Embryonic facial prominence (tissue), 1 donor: ENCODE measurements around the gene DCAF12L2.
"Not testable (repeated sequence)": the region's sequence is repeated elsewhere in the genome, so short reads cannot be mapped to it uniquely, and the experiment has no call there.

ENCODE experiments used
- DNase-seq: peaks from one replicate; pipeline ENCODE4 v3.0.0-alpha.2; 2016; ENCODE audit errors: extremely low spot score

DCAF12L2 gene

DNA sequence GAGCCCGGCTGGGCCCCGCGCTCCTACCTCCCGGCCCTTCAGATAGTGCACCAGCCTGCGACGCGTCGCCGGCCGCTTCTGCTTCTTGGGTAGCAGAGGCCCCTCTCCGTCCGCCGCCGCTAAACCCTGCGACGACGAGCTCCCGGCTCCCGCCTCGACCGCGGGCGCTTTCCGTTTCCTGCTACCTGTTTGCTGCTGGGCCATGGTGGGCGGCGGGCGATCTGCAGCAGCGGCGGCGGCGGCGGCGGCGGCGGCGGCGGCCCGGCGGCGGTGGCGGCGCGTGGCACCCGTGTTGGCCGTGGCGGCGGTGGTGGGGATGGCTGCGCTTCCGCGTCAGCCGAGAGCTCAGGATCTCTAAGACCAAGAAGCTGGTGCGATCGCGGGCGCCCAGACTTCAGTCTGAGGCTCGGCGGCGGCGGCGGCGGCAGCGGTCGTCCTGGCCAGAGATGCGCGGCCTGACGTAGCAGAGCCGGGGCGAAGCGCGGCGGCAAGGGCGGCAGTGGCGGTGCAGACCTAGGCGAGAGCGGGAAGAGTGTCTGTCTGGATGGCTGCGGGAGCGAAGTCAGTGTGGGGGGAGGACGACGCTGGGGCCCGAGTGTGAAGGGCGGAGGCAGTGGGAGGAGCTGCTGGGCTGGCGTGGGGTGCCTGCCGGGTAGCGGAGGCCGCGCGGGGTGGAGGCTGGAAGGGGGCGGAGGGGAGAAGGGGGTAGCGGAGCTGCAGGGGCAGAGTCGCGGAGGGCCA lies at the start of gene DCAF12L2:
Gene DCAF12L2, minus strand, starts transcription at position 569 of the 741 bp plus-strand sequence. Its CDS starts 365 bp downstream, at position 204.
- no peak for DNase-seq

DNA sequence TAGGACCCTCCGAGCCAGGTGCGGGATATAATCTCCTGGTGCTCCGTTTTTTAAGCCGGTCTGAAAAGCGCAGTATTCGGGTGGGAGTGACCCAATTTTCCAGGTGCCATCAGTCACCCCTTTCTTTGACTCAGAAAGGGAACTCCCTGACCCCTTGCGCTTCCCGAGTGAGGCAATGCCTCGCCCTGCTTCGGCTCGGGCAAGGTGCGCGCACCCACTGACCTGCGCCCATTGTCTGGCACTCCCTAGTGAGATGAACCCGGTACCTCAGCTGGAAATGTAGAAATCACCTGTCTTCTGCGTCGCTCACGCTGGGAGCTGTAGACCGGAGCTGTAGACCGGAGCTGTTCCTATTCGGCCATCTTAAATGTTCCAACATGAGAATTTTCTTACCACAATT lies 24.8 kb upstream of the DCAF12L2 start:
- not testable (repeated sequence) for DNase-seq

DNA sequence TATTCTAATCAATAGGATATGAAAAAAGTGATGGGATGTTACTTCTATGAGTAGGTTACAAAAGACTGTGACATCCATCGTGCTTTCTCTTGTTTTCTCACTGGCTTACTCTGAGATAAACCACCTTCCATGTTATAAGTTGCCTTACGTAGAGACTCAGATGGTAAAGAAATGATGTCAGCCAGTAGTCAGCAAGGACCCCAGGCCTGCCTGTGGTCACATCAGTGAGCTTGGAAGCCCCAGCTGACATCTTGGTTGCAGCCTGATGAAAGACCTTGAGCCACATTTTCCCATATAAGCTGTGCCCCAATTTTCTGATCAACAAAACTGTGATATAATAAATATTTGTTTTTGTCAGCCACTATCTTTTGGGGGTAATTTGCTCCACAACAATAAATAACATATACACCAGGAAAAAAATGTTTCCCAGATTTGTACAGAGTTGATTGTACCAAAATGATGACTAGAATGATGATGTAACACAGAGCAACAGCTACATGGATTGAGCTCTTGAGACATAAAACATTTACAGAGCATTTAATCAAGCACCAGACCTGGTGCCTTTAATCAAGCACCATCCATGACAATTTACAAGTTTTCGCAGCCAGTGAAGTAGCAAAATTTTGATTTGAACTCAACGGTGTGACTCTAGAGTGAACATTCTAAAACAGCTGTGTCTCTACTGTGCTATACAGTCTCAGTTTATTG lies 11.2 kb upstream of the DCAF12L2 start:
- no peak for DNase-seq

GRCh38 chrX:126170720-126171119 lies 4.6 kb upstream of the DCAF12L2 start:
- no peak for DNase-seq

GRCh38 chrX:126167560-126167959 lies 1.5 kb upstream of the DCAF12L2 start:
- DNase-seq: no peak

DNA sequence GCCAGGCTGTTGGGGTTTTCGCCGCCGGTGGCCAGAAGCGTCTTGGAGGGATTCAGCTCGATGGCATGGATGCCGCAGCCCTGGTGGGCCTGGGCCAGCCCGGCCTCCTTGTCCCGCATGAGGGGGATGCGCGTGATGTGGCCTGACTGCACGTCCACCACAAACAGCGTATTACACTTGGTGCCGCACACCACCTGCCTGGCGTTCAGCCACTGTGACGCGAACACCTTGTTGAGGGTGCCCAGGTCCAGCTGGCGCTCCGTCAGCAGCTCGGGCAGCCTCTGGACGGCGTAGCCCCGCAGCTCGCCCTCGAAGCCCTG lies 728 bp downstream of the DCAF12L2 start:
- no peak for DNase-seq

GRCh38 chrX:126164689-126165400 lies 1.2 kb downstream of the DCAF12L2 start:
- DNase-seq: no peak

DNA sequence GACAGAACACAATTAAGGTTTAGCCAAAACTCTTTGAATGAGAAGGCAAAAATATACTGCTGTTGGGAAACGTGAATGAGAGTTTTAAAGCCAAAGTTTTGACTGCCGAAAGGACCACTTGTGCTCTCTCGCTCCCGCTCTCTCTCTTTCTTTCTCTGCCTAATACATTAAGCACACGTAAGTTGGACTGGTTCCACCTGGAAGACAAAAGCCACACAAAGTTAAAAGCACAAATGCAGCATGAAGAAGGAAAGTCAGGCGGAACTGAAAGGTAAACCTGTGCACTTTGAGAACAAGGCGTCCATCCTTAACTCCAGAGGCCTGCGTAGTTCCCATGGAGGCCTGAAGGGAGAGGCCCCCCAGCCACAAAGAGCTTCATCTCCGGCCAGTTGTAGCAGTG lies 1.9 kb downstream of the DCAF12L2 start:
- no peak for DNase-seq

DNA sequence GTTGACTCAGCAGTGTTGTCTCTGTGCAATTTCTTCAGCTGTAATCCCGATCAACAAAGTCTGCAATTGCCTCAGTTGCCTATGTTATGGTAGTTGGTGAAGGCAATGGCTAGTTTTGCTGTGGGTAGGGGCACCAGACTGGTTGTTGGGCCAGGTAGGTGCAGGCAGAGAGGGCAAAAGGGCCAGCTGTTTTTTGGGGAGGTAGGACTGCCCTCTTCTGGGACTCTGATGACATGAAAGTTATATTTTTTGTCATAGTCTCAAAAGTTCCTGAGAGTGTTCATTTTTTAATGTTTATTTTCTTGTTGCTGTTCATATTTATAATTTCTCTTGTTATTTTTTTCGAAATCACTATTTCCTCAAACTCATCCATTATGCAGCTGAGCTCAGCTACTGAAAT lies 25.1 kb downstream of the DCAF12L2 start:
- DNase-seq: no peak

GRCh38 chrX:126137899-126138298 lies 28.2 kb downstream of the DCAF12L2 start:
- DNase-seq: no peak

- no peak for DNase-seq
Measured at GRCh38 chrX:126124721-126125120, 41.4 kb downstream of the DCAF12L2 start.
